Upper lobe of left lung (tissue), 6 donors: ENCODE measurements around the gene TPCN1. TPM values are rescaled to one million over a fixed set of nuclear protein-coding genes. Genes with fewer than 3 reads are reported as not detected.

Source experiments
- ATAC-seq, 2 donors: fragments of 200-7000 bp; cut with Tn5 transposase; one replicate each; pipeline ENCODE4 v1.9.1; 2022; ENCODE audit warnings: mild to moderate bottlenecking in 2 of 2, moderate library complexity in 2 of 2; ENCODE audit not compliant: low FRiP score in 2 of 2
- DNase-seq, 2 donors: peaks; one replicate each; pipeline ENCODE4 v3.0.0-alpha.2; 2019 to 2020
- H3K27ac ChIP-seq, 4 donors: fragments of 200-600 bp; sonication (generic); one replicate each; pipeline ENCODE4 v1.5.1; 2016 to 2019
- H3K27me3 ChIP-seq, 4 donors: fragments of 200-600 bp; sonication (generic); one replicate each; pipeline ENCODE4 v1.5.1; 2017 to 2019
- H3K36me3 ChIP-seq, 4 donors: fragments of 200-600 bp; sonication (generic); one replicate each; pipeline ENCODE4 v1.5.1; 2016 to 2019
- H3K4me1 ChIP-seq, 4 donors: fragments of 200-600 bp; sonication (generic); one replicate each; pipeline ENCODE4 v1.5.1; 2018 to 2019
- H3K4me3 ChIP-seq, 4 donors: fragments of 200-600 bp; sonication (generic); one replicate each; pipeline ENCODE4 v1.5.1; 2017 to 2019; ENCODE audit warnings: mild to moderate bottlenecking in 2 of 4, moderate library complexity in 1 of 4
- H3K9me3 ChIP-seq, 4 donors: fragments of 200-600 bp; sonication (generic); one replicate each; pipeline ENCODE4 v1.5.1; 2018 to 2019
- EP300 ChIP-seq, 4 donors: sonication (generic); formaldehyde crosslinking; IDR thresholded peaks; one replicate each; pipeline ENCODE4 v1.5.1; 2017; ENCODE audit warnings: antibody characterized with exemption in 4 of 4, control low read depth in 2 of 4
- POLR2A ChIP-seq, 4 donors: fragments of 450-650 bp; IDR thresholded peaks; one replicate each; pipeline ENCODE4 v1.5.1; 2016 to 2017; ENCODE audit warnings: antibody characterized with exemption in 4 of 4, mild to moderate bottlenecking in 2 of 4
- POLR2AphosphoS5 ChIP-seq, 2 donors: sonication (generic); formaldehyde crosslinking; IDR thresholded peaks; one replicate each; pipeline ENCODE4 v1.5.1; 2017; ENCODE audit warnings: antibody characterized with exemption in 2 of 2
- WGBS, 2 donors: methylation state at CpG; one replicate each; pipeline ENCODE4 v1.1.5; 2017 to 2018; 5-methylcytosine and 5-hydroxymethylcytosine counted together
- total RNA-seq, 6 donors: library from RNA; depleted of rRNA in 4 of 6; stranded (reverse); fragments of >200 nt in 4 of 6; gene quantifications; one replicate each; pipeline versions ENCODE4 v1.1.0 to v1.2.1, GENCODE V29; 2016 to 2021
- TF ChIP-seq, protein P1 (sequence below), 6 experiments: fragments of 450-650 bp in 4 of 6; fragments of 200-600 bp in 2 of 6; sonication (generic) in 2 of 6; IDR thresholded peaks; one replicate each; pipeline ENCODE4 v1.5.1; 2016 to 2019; ENCODE audit warnings: antibody characterized with exemption in 6 of 6
- donor health status: DM: no; HTN: no; CAD: no; lungs with moderate emphysema.
- donor health status: DM: no; HTN: yes; CAD: no; lungs with severe emphysema.

The TPCN1 gene
- total RNA-seq, 6 donors from 2014 or later = 36.6 to 193 (median 52.2) TPM

DNA sequence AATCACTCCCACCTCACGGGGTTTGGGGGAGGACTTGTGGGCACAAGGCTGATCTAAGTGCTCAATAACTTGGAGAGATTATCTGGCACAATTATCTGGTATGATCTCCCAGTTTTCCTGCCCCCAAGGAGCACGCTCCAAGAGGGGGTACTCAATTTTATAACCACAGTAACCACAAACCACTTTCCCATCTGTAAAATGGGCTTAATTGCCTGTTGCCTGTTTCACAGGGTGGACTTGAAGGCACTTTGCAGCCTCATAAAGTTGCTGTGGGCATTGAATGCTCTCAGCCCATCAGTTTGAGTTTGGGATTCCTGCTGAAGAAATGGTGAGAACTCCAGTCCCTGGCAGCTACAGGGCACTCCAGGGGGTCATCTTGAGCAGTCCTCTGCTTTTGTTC, 109.2 kb downstream of the TPCN1 start:
- H3K27ac ChIP-seq = peak overlapping the region in 1 of 4 donors; percentile 33
- TF ChIP-seq POLR2AphosphoS5 (IDR thresholded peaks at IDR 0.05) (no peak), EP300 (IDR thresholded peaks at IDR 0.05) (no peak), POLR2A (IDR thresholded peaks at IDR 0.05) (no peak)
- TF ChIP-seq, protein P1, sequence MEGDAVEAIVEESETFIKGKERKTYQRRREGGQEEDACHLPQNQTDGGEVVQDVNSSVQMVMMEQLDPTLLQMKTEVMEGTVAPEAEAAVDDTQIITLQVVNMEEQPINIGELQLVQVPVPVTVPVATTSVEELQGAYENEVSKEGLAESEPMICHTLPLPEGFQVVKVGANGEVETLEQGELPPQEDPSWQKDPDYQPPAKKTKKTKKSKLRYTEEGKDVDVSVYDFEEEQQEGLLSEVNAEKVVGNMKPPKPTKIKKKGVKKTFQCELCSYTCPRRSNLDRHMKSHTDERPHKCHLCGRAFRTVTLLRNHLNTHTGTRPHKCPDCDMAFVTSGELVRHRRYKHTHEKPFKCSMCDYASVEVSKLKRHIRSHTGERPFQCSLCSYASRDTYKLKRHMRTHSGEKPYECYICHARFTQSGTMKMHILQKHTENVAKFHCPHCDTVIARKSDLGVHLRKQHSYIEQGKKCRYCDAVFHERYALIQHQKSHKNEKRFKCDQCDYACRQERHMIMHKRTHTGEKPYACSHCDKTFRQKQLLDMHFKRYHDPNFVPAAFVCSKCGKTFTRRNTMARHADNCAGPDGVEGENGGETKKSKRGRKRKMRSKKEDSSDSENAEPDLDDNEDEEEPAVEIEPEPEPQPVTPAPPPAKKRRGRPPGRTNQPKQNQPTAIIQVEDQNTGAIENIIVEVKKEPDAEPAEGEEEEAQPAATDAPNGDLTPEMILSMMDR (IDR thresholded peaks at IDR 0.05) = no peak
- no peaks in the 10 kb centered on the region for H3K9me3 ChIP-seq
- peaks cover 24 to 46% (median 33%) of the 10 kb centered on the region in 4 donors for H3K4me1 ChIP-seq
- peaks cover 0 to 37% (median 13%) of the 10 kb centered on the region in 4 donors for H3K36me3 ChIP-seq
- no peak for DNase-seq
- ATAC-seq = no peak
- H3K4me3 ChIP-seq = no peak overlapping the region
- WGBS, 2 donors = 89 to 98% methylated on average over 2 of the region's 2 CpGs
- H3K27me3 ChIP-seq = no peaks in the 10 kb centered on the region

DNA sequence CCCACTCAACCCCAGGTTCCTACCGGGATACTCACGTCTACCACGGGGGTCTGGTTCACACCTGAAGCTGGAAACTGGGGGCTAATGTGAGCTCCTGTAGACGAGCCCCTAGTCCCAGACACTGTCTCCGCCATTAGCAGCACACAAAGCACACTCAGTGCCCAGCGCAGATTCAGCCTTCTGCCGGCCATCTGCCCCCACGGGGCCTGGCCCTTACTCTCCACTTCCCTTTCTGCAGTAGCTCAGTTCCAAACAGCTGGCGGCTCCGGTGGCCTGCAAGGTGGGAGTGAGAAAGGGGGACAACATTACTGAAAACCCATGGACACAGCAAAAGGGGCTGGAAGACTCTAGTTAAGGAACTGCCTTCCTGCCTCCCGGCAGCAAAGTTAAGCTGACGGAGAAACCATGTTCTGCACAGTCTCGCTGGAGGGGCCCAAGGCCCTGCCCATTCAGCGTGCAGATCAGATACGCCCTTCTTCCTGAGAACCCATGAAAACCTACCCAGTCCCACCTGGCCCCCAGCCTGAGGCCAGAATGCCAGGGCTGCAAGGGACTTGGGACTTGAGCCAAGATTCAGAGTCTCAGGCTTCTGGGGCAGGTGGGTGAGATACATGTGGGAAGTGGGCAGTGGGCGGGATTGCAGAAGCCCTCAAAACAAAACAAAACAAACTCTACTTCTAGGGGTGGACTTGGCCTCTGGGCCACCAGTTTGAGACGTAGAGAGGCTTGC, 111.6 kb downstream of the TPCN1 start:
- H3K4me3 ChIP-seq = peak overlapping the region in 2 of 4 donors; percentile 71 to 78
- H3K4me1 ChIP-seq = peaks cover 21 to 38% (median 30%) of the 10 kb centered on the region in 4 donors
- DNase-seq (no peak), ATAC-seq (no peak)
- no peaks in the 10 kb centered on the region for H3K9me3 ChIP-seq
- no peak for TF ChIP-seq POLR2A (IDR thresholded peaks at IDR 0.05)
- TF ChIP-seq, protein P1 (IDR thresholded peaks at IDR 0.05) = no peak
- no peak for TF ChIP-seq EP300 (IDR thresholded peaks at IDR 0.05)
- no peak for TF ChIP-seq POLR2AphosphoS5 (IDR thresholded peaks at IDR 0.05)
- H3K27me3 ChIP-seq = no peaks in the 10 kb centered on the region
- peak overlapping the region in 2 of 4 donors; percentile 11 to 92 for H3K27ac ChIP-seq
- peaks cover 0 to 37% (median 13%) of the 10 kb centered on the region in 4 donors for H3K36me3 ChIP-seq
- 85 to 88% methylated on average over 8 to 17 of the region's 17 CpGs for WGBS, 2 donors

- H3K27me3 ChIP-seq = no peaks in the 10 kb centered on the region
- DNase-seq (no peak), ATAC-seq (no peak)
- H3K4me3 ChIP-seq = peak overlapping the region in 3 of 4 donors; percentile 71 to 91 (median 78)
- peaks cover 21 to 38% (median 30%) of the 10 kb centered on the region in 4 donors for H3K4me1 ChIP-seq
- peaks cover 0 to 37% (median 12%) of the 10 kb centered on the region in 4 donors for H3K36me3 ChIP-seq
- peak overlapping the region in 2 of 4 donors; percentile 11 to 92 for H3K27ac ChIP-seq
- TF ChIP-seq, protein P1 (IDR thresholded peaks at IDR 0.05) = no peak
- TF ChIP-seq EP300 (IDR thresholded peaks at IDR 0.05) = no peak
- TF ChIP-seq POLR2AphosphoS5 (IDR thresholded peaks at IDR 0.05) = no peak
- no peak for TF ChIP-seq POLR2A (IDR thresholded peaks at IDR 0.05)
- 60 to 84% methylated on average over 1 to 5 of the region's 5 CpGs for WGBS, 2 donors
- H3K9me3 ChIP-seq = no peaks in the 10 kb centered on the region
Measured at GRCh38 chr12:113333418-113333750, 112.1 kb downstream of the TPCN1 start.

- DNase-seq = peak in 1 of 2 donors; percentile 71
- ATAC-seq = peak; percentile 53 to 58
Measured at GRCh38 chr12:113333877-113334785, 112.9 kb downstream of the TPCN1 start.

More at GRCh38 chr12:113333877-113334785, 112.9 kb downstream of the TPCN1 start:
- Histone ChIP-seq H3K9me3 (no peaks in the 10 kb centered on the region), H3K36me3 (peaks cover 0 to 33% (median 11%) of the 10 kb centered on the region in 4 donors), H3K4me3 (peak overlapping the region; percentile 71 to 91 (median 84)), H3K4me1 (peaks cover 20 to 31% (median 27%) of the 10 kb centered on the region in 4 donors), H3K27me3 (no peaks in the 10 kb centered on the region), H3K27ac (peak overlapping the region; percentile 79 to 95 (median 89))
- TF ChIP-seq EP300 (IDR thresholded peaks at IDR 0.05) = no peak
- peak in 1 of 4 donors; percentile 44 for TF ChIP-seq POLR2A (IDR thresholded peaks at IDR 0.05)
- WGBS, 2 donors = 15 to 22% methylated on average over 22 to 27 of the region's 27 CpGs
